Neural cell (in vitro differentiated cells): ENCODE measurements around the gene LDLRAD3. TPM values are rescaled to one million over a fixed set of nuclear protein-coding genes. Genes with fewer than 3 reads are reported as not detected.

Experiments
- H2AFZ ChIP-seq: fragments of 200-600, 300-800 bp; sonication (generic), shearing (Covaris generic); 2 replicates; pipeline ENCODE4 v1.6.0; 2014; ENCODE audit warnings: low read depth, mild to moderate bottlenecking, antibody characterized with exemption, low read length, moderate library complexity
- H3F3A ChIP-seq: fragments of 200-600 bp; shearing (Covaris generic); 2 replicates; pipeline ENCODE4 v1.6.1; 2016; ENCODE audit warnings: mild to moderate bottlenecking, moderate library complexity, mixed read lengths, antibody characterized with exemption, low read length; ENCODE audit not compliant: insufficient read depth, poor library complexity, severe bottlenecking
- H3K27ac ChIP-seq: fragments of 200-600, 300-800 bp; sonication (generic), shearing (Covaris generic); 2 replicates; pipeline ENCODE4 v1.5.1; 2014; ENCODE audit warnings: mild to moderate bottlenecking, low read length, moderate library complexity
- H3K27me3 ChIP-seq: fragments of 300-800, 200-600 bp; sonication (generic), shearing (Covaris generic); 2 replicates; pipeline ENCODE4 v1.6.0; 2014; ENCODE audit warnings: mild to moderate bottlenecking, low read depth, low read length, moderate library complexity; ENCODE audit not compliant: insufficient read depth
- H3K36me3 ChIP-seq: fragments of 300-800, 200-600 bp; sonication (generic), shearing (Covaris generic); 2 replicates; pipeline ENCODE4 v1.5.1; 2014; ENCODE audit warnings: mild to moderate bottlenecking, antibody characterized with exemption, low read length, moderate library complexity; ENCODE audit not compliant: insufficient read depth
- H3K4me2 ChIP-seq: fragments of 300-800, 200-600 bp; sonication (generic), shearing (Covaris generic); 2 replicates; pipeline ENCODE4 v1.6.0; 2014; ENCODE audit warnings: mild to moderate bottlenecking, low read length
- H3K4me3 ChIP-seq: fragments of 300-800, 200-600 bp; sonication (generic), shearing (Covaris generic); 2 replicates; pipeline ENCODE4 v1.5.1; 2014; ENCODE audit warnings: mild to moderate bottlenecking, low read length, moderate library complexity
- H3K79me2 ChIP-seq: fragments of 200-600 bp; shearing (Covaris generic); replicated peaks from 2 replicates; pipeline ENCODE4 v1.6.0; 2014; ENCODE audit warnings: mild to moderate bottlenecking, low read length, moderate library complexity; ENCODE audit not compliant: insufficient read depth
- H3K9ac ChIP-seq: fragments of 300-800, 200-600 bp; sonication (generic), shearing (Covaris generic); 2 replicates; pipeline ENCODE4 v1.6.1; 2016; ENCODE audit warnings: mild to moderate bottlenecking, low read length, mixed read lengths
- H3K9me2 ChIP-seq: fragments of 200-600 bp; shearing (Covaris generic); 2 replicates; pipeline ENCODE4 v1.6.1; 2016; ENCODE audit warnings: mild to moderate bottlenecking, low read length, mixed read lengths; ENCODE audit not compliant: insufficient read depth
- H3K9me3 ChIP-seq: fragments of 200-600, 300-800 bp; sonication (generic), shearing (Covaris generic); 2 replicates; pipeline ENCODE4 v1.6.1; 2016; ENCODE audit warnings: mild to moderate bottlenecking, mixed run types, low read length, moderate library complexity, mixed read lengths
- H4K20me1 ChIP-seq: fragments of 200-600 bp; shearing (Covaris generic); 2 replicates; pipeline ENCODE4 v1.6.1; 2016; ENCODE audit warnings: mild to moderate bottlenecking, mixed run types; ENCODE audit not compliant: insufficient read depth
- CTCF ChIP-seq: fragments of 450-650 bp; IDR thresholded peaks from 2 replicates; pipeline ENCODE4 v1.5.1; 2014; ENCODE audit warnings: antibody characterized with exemption, mild to moderate bottlenecking, moderate library complexity; ENCODE audit not compliant: poor library complexity, severe bottlenecking
- EP300 ChIP-seq: fragments of 450-650 bp; conservative IDR thresholded peaks from 2 replicates; pipeline ENCODE4 v1.6.1; 2014; ENCODE audit warnings: antibody characterized with exemption, mild to moderate bottlenecking, moderate library complexity; ENCODE audit not compliant: poor library complexity, severe bottlenecking
- EZH2 ChIP-seq: fragments of 200-600, 300-800 bp; shearing (Covaris generic), sonication (generic); IDR thresholded peaks from 2 replicates; pipeline ENCODE4 v1.6.1; 2014; ENCODE audit warnings: antibody characterized with exemption, low read length, borderline replicate concordance, mild to moderate bottlenecking; ENCODE audit not compliant: insufficient read depth, poor library complexity, severe bottlenecking
- MXI1 ChIP-seq: fragments of 450-650 bp; conservative IDR thresholded peaks from 2 replicates; pipeline ENCODE4 v1.6.1; 2014; ENCODE audit warnings: antibody characterized with exemption, mild to moderate bottlenecking; ENCODE audit not compliant: poor library complexity, severe bottlenecking
- POLR2AphosphoS5 ChIP-seq: IDR thresholded peaks from 2 replicates; pipeline ENCODE4 v1.6.1; 2012
- RAD21 ChIP-seq: fragments of 450-650 bp; conservative IDR thresholded peaks from 2 replicates; pipeline ENCODE4 v1.6.1; 2014; ENCODE audit warnings: antibody characterized with exemption, mild to moderate bottlenecking, moderate library complexity
- REST ChIP-seq: IDR thresholded peaks from 2 replicates; pipeline ENCODE4 v1.6.1; 2012; ENCODE audit warnings: borderline replicate concordance
- SMC3 ChIP-seq: fragments of 450-650 bp; conservative IDR thresholded peaks from 2 replicates; pipeline ENCODE4 v1.6.1; 2014; ENCODE audit warnings: antibody characterized with exemption, mild to moderate bottlenecking, moderate library complexity; ENCODE audit not compliant: poor library complexity
- TAF1 ChIP-seq: IDR thresholded peaks from 2 replicates; pipeline ENCODE4 v1.6.1; 2012; ENCODE audit warnings: low read depth
- polyA plus RNA-seq: library from polyadenylated mRNA; depleted of rRNA; stranded (reverse); fragments of >200 nt; gene quantifications from 2 replicates; pipeline ENCODE4 v1.2.3, GENCODE V29; 2014

Gene LDLRAD3
- polyA plus RNA-seq, 1 donor from 2014 or later = 3.5 TPM

DNA sequence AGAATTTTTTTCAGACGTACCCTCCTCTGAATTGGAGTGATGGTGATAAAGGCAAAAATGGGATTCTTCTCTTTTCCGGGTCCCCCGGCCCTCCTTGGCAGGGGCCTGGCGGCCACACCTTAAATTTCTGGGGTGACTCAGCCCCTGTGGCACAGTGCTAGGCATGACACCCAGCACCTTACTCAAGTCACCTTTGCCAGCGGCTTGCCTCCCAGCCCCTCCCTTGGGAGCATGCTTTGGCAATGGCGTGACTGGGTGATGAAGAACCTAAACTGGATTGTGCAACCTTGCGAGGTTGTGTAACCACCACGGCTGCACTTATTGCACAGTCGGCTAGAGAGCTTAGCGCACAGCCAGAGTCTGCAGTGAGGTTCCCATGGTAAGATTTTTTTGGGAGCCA lies 16.2 kb upstream of the LDLRAD3 start:
- Histone ChIP-seq H3K4me2 (no peak overlapping the region), H3K27me3 (no peaks in the 10 kb centered on the region), H3F3A (no peaks in the 10 kb centered on the region), H3K79me2 (no peaks in the 10 kb centered on the region), H3K36me3 (no peaks in the 10 kb centered on the region), H2AFZ (no peak overlapping the region), H3K9me2 (no peaks in the 10 kb centered on the region), H3K4me3 (no peak overlapping the region), H3K9ac (no peak overlapping the region), H4K20me1 (no peaks in the 10 kb centered on the region), H3K9me3 (no peaks in the 10 kb centered on the region), H3K27ac (no peak overlapping the region)
- TF ChIP-seq TAF1 = no peak
- no peak for TF ChIP-seq MXI1

- no peaks in the 10 kb centered on the region for H3K27me3 ChIP-seq
- H3K9me3 ChIP-seq = no peaks in the 10 kb centered on the region
- no peaks in the 10 kb centered on the region for H4K20me1 ChIP-seq
- H3K9me2 ChIP-seq = no peaks in the 10 kb centered on the region
- no peaks in the 10 kb centered on the region for H3K79me2 ChIP-seq
- H2AFZ ChIP-seq = no peak overlapping the region
- TF ChIP-seq TAF1 = no peak
- TF ChIP-seq MXI1 = no peak
- no peak for TF ChIP-seq SMC3
- TF ChIP-seq RAD21 = no peak
- TF ChIP-seq POLR2AphosphoS5 = no peak
- TF ChIP-seq EP300 = no peak
- no peak for TF ChIP-seq EZH2
- TF ChIP-seq REST = no peak
- no peak for TF ChIP-seq CTCF
- no peak overlapping the region for H3K4me3 ChIP-seq
- H3K27ac ChIP-seq = no peak overlapping the region
- H3K4me2 ChIP-seq = no peak overlapping the region
- no peak overlapping the region for H3K9ac ChIP-seq
- H3F3A ChIP-seq = no peaks in the 10 kb centered on the region
- H3K36me3 ChIP-seq = no peaks in the 10 kb centered on the region
Measured at GRCh38 chr11:35928688-35929395, 15.0 kb upstream of the LDLRAD3 start.
